Subcutaneous adipose tissue (tissue), 4 donors: ENCODE measurements around the gene CTSE. TPM values are rescaled to one million over a fixed set of nuclear protein-coding genes. Genes with fewer than 3 reads are reported as not detected.

Experiments
- CTCF ChIP-seq: fragments of 450-650 bp; IDR thresholded peaks from one replicate; pipeline ENCODE4 v1.5.1; 2016; ENCODE audit warnings: low read depth, mild to moderate bottlenecking, control low read depth, antibody characterized with exemption, moderate library complexity
- total RNA-seq, 4 donors: library from RNA; depleted of rRNA; stranded (reverse); fragments of >200 nt; gene quantifications; one replicate each; pipeline ENCODE4 v1.1.0, GENCODE V29; 2016

Gene CTSE
- total RNA-seq, 4 donors from 2014 or later = not detected

GRCh38 chr1:205978676-205979075 lies 45.0 kb downstream of the CTSE start:
- no peak for TF ChIP-seq CTCF

GRCh38 chr1:205977402-205978014 lies 46.2 kb downstream of the CTSE start:
- no peak for TF ChIP-seq CTCF

GRCh38 chr1:205976708-205977401 lies 46.8 kb downstream of the CTSE start:
- no peak for TF ChIP-seq CTCF

GRCh38 chr1:205976036-205976435 lies 47.7 kb downstream of the CTSE start:
- TF ChIP-seq CTCF = no peak

GRCh38 chr1:205975387-205975998 lies 48.2 kb downstream of the CTSE start:
- no peak for TF ChIP-seq CTCF

- TF ChIP-seq CTCF = no peak
These were observed 49.0 kb downstream of the CTSE start for GRCh38 chr1:205974712-205975111.
